HFFc6 (cell line): ENCODE measurements around the gene ADGRB3. TPM values are rescaled to one million over a fixed set of nuclear protein-coding genes. Genes with fewer than 3 reads are reported as not detected.
A peak's percentile ranks its signal among the peaks of the same experiment; 100 is the strongest.

Source experiments
- DNase-seq: peaks from one replicate; pipeline ENCODE4 v3.0.0-alpha.2; 2018
- H3K27ac Mint-ChIP-seq: 2 replicates; pipeline ENCODE4 v1.8.0; 2020; ENCODE audit warnings: mild to moderate bottlenecking, mixed read lengths
- H3K27me3 Mint-ChIP-seq: 2 replicates; pipeline ENCODE4 v1.8.0; 2021; ENCODE audit warnings: mild to moderate bottlenecking, moderate library complexity, mixed read lengths; ENCODE audit not compliant: insufficient read depth
- H3K36me3 Mint-ChIP-seq: 2 replicates; pipeline ENCODE4 v1.8.0; 2021; ENCODE audit warnings: low read depth, mixed read lengths
- H3K4me1 Mint-ChIP-seq: 2 replicates; pipeline ENCODE4 v1.8.0; 2020; ENCODE audit warnings: low read depth, mixed read lengths
- H3K4me3 Mint-ChIP-seq: 2 replicates; pipeline ENCODE4 v1.8.0; 2020; ENCODE audit warnings: mild to moderate bottlenecking, moderate library complexity, mixed read lengths
- H3K9me3 Mint-ChIP-seq: 2 replicates; pipeline ENCODE4 v1.8.0; 2020; ENCODE audit warnings: mild to moderate bottlenecking, mixed read lengths
- total RNA-seq, 6 experiments: library from RNA; stranded (reverse); fragmentation: NEBNext Ultra II Directional; extraction: Animal tissue kit (Norgen Biotek cat#: 25700); gene quantifications; 2 replicates in 1 of 6; 3 replicates in 5 of 6; pipeline ENCODE4 v1.2.3, GENCODE V29; 2021
- TF ChIP-seq, protein P1 (sequence below): fragments of 200-600 bp; sonication (generic); IDR thresholded peaks from 2 replicates; pipeline ENCODE4 v1.5.0; 2021; ENCODE audit warnings: antibody characterized with exemption, mild to moderate bottlenecking

Gene ADGRB3
- total RNA-seq, 6 experiments from 2014 or later, result 0.05 to 0.07 (median 0.05) TPM; not detected in 3

DNA sequence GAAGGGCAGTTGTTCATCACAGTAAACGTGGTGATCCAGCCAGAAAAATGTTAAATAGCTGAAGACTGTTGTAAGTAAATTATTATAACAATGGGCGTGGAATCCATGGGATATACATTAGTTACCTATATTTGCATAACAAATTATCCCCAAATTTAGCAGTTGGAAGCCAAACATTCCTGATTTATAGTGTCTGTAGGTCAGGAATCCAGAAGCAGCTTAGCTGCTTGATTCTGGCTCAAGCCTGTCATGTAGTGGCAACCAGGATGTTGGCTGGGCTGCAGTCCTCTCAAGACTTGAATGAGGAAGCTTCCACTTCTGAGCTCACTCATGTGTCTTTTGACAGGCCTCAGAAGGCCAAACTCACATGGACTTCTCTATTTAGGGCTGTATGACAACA is 6.9 kb upstream of the ADGRB3 start:
- Mint-ChIP-seq H3K4me1 (no peaks in the 10 kb centered on the region), H3K27me3 (no peaks in the 10 kb centered on the region), H3K9me3 (peaks cover 13% of the 10 kb centered on the region), H3K27ac (no peak overlapping the region), H3K36me3 (no peaks in the 10 kb centered on the region), H3K4me3 (no peak overlapping the region)
- TF ChIP-seq, protein P1, sequence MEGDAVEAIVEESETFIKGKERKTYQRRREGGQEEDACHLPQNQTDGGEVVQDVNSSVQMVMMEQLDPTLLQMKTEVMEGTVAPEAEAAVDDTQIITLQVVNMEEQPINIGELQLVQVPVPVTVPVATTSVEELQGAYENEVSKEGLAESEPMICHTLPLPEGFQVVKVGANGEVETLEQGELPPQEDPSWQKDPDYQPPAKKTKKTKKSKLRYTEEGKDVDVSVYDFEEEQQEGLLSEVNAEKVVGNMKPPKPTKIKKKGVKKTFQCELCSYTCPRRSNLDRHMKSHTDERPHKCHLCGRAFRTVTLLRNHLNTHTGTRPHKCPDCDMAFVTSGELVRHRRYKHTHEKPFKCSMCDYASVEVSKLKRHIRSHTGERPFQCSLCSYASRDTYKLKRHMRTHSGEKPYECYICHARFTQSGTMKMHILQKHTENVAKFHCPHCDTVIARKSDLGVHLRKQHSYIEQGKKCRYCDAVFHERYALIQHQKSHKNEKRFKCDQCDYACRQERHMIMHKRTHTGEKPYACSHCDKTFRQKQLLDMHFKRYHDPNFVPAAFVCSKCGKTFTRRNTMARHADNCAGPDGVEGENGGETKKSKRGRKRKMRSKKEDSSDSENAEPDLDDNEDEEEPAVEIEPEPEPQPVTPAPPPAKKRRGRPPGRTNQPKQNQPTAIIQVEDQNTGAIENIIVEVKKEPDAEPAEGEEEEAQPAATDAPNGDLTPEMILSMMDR, result no peak
- DNase-seq, result no peak

DNA sequence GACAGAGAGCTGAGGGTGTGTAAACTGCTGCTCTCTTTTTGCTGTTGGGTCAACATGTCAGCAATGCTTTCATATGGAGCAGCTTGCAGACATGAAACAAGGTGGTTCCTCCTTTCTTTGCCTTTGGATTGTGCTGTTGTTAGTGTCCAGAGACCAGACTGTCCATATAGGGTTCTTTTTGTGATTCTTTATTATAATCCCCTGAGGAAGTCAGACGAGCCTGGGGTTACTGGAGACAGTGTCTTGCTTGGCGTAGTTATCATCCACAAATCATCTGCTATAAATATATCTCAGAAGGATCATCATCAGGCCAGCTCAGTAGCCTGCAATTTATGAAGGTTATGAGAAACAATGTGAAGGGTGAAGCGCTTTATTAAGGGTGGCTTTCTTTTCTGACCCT is 2.3 kb upstream of the ADGRB3 start:
- H3K27ac Mint-ChIP-seq, result no peak overlapping the region

DNA sequence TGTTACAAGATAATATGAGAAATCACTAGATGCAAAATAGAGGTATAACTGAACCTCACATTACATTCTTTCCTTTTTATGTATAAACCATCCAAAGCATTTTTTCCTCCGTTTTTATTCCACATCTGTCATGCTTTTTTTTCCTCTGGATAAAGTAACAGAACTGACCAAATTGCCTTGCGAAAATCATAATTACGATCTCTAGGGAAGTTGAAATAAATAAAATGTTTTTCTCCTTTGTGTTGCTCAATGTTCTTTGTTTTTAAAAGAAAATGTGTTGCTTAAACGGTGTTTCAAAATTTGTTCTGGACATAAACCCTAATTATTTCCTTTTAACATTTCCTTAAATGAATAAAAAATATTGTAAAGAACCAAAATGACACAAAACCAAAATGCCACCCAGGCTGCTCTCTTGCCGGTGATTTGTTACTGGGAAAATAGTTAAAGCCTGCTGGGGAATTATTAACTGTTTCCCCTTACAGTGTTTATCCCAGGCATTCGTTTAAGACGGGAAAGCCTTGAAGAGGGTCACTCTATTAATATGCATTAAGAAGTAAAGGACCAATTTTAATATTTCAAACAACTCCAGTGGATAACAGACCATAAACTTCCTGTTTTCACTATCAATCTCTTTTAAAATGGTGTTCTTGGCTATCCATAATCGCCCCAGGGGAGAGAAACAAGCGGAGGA is 1.7 kb upstream of the ADGRB3 start:
- TF ChIP-seq, protein P1, result no peak
- peaks cover 9% of the 10 kb centered on the region for H3K27me3 Mint-ChIP-seq
- no peaks in the 10 kb centered on the region for H3K36me3 Mint-ChIP-seq
- no peak overlapping the region for H3K4me3 Mint-ChIP-seq
- no peak overlapping the region for H3K27ac Mint-ChIP-seq
- H3K4me1 Mint-ChIP-seq, result peaks cover 16% of the 10 kb centered on the region
- DNase-seq, result no peak
- no peaks in the 10 kb centered on the region for H3K9me3 Mint-ChIP-seq

More for the DNA sequence above, 2.3 kb upstream of the ADGRB3 start:
- no peak for DNase-seq
- Mint-ChIP-seq H3K9me3 (no peaks in the 10 kb centered on the region), H3K4me3 (no peak overlapping the region), H3K36me3 (no peaks in the 10 kb centered on the region), H3K4me1 (peaks cover 16% of the 10 kb centered on the region), H3K27me3 (peaks cover 9% of the 10 kb centered on the region)
- TF ChIP-seq, protein P1, result no peak

DNA sequence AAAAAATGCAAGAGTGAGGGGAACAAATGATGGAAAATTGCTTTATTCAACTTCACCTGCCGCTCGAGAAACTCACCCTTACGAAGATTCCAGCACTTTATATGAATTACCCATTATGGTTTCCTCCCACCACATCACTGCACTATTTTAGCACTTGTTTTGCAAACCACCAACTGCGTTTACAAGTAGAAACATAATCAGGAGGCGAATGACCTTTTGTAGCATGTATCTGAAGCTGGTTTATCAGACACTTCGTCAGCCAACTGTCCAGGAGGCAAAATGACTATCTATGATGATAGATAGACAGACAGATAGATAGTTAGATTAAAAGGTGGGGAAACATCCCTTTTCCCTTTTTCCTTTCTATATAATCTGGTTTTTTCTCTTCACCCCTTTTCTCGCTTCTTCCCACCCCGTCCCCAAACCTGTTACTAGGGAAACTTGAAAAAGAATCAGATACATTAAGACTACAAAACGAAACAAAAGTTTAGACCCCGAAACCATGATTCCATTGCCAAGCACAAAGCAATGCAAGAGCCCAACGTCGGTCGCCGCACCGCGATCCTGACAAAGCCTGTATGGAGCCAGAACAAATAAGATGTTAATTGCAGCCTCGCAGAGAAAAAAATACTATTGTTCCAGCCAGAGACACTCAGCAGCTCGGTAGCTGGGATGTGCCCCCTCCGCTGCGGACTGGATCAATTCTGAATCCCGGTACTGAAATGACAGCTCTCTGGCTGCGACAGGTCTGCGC is 933 bp upstream of the ADGRB3 start:
- no peak for DNase-seq
- Mint-ChIP-seq H3K4me3 (peak overlapping the region; percentile 70), H3K27me3 (peaks cover 9% of the 10 kb centered on the region), H3K9me3 (no peaks in the 10 kb centered on the region), H3K27ac (no peak overlapping the region), H3K36me3 (no peaks in the 10 kb centered on the region), H3K4me1 (peaks cover 16% of the 10 kb centered on the region)
- TF ChIP-seq, protein P1, result no peak

DNA sequence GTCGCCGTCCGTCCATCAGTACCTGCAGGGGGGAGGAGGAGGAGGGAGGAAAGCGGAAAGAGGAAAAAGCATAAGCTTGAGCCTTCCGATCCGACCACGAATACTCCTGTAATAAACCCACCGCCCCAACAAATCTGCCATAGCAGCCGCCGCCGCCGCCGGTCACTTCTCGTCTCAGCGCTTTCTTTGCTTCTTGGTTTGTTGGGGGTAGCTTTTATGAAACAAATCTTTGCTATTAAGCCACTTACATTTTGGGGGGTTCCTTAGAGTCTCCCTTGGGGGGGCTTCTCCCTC is 277 bp downstream of the ADGRB3 start:
- Mint-ChIP-seq H3K4me3 (peak overlapping the region; percentile 87), H3K9me3 (no peaks in the 10 kb centered on the region), H3K36me3 (no peaks in the 10 kb centered on the region), H3K4me1 (peaks cover 16% of the 10 kb centered on the region), H3K27ac (no peak overlapping the region), H3K27me3 (peaks cover 11% of the 10 kb centered on the region)
- TF ChIP-seq, protein P1, result no peak
- DNase-seq, result no peak
